Astrocyte (in vitro differentiated cells and primary cell): Measurements from ENCODE around the gene ZMYND8. TPM values are rescaled to one million over a fixed set of nuclear protein-coding genes. Genes with fewer than 3 reads are reported as not detected.

Experiments used
- DNase-seq: peaks from one replicate; pipeline ENCODE4 v3.0.0-alpha.2; 2010; ENCODE audit warnings: low read depth
- FAIRE-seq: peaks from 2 replicates; lab custom pipeline; 2011; peaks lifted over from hg19 to GRCh38; lab: Jason Lieb, UNC
- H2AFZ ChIP-seq: 2 replicates; pipeline ENCODE4 v1.6.0; 2012; ENCODE audit warnings: low read depth, low read length, inconsistent platforms
- H3K27ac ChIP-seq: 2 replicates; pipeline ENCODE4 v1.5.1; 2011; ENCODE audit warnings: low read depth, low read length, inconsistent platforms
- H3K27me3 ChIP-seq: 2 replicates; pipeline ENCODE4 v1.6.0; 2011; ENCODE audit warnings: low read length, inconsistent platforms; ENCODE audit not compliant: insufficient read depth
- H3K36me3 ChIP-seq: 2 replicates; pipeline ENCODE4 v1.5.1; 2011; ENCODE audit warnings: low read length, inconsistent platforms; ENCODE audit not compliant: insufficient read depth
- H3K4me1 ChIP-seq: 2 replicates; pipeline ENCODE4 v1.5.1; 2011; ENCODE audit warnings: low read length, inconsistent platforms; ENCODE audit not compliant: insufficient read depth
- H3K4me2 ChIP-seq: 2 replicates; pipeline ENCODE4 v1.6.0; 2012; ENCODE audit warnings: low read length, inconsistent platforms
- H3K4me3 ChIP-seq: 2 replicates; pipeline ENCODE4 v1.5.1; 2011; ENCODE audit warnings: low read depth, mild to moderate bottlenecking, low read length, inconsistent platforms; ENCODE audit not compliant: insufficient read depth
- H3K79me2 ChIP-seq: 2 replicates; pipeline ENCODE4 v1.6.0; 2012; ENCODE audit warnings: mild to moderate bottlenecking, low read length, inconsistent platforms; ENCODE audit not compliant: insufficient read depth
- H3K9ac ChIP-seq: 2 replicates; pipeline ENCODE4 v1.6.0; 2012; ENCODE audit warnings: mild to moderate bottlenecking, low read length, inconsistent platforms
- H3K9me3 ChIP-seq: 2 replicates; pipeline ENCODE4 v1.5.1; 2012; ENCODE audit warnings: low read depth, mild to moderate bottlenecking, low read length, inconsistent platforms; ENCODE audit not compliant: insufficient read depth
- H4K20me1 ChIP-seq: 2 replicates; pipeline ENCODE4 v1.6.0; 2012; ENCODE audit warnings: low read length, inconsistent platforms; ENCODE audit not compliant: insufficient read depth
- H3K27ac Mint-ChIP-seq: one replicate; pipeline ENCODE4 v1.8.0; 2021; ENCODE audit warnings: mild to moderate bottlenecking, mixed read lengths; ENCODE audit not compliant: unreplicated experiment
- H3K27me3 Mint-ChIP-seq: one replicate; pipeline ENCODE4 v1.8.0; 2021; ENCODE audit warnings: low read depth, mixed read lengths; ENCODE audit not compliant: unreplicated experiment
- H3K36me3 Mint-ChIP-seq: one replicate; pipeline ENCODE4 v1.8.0; 2021; ENCODE audit warnings: low read depth, mixed read lengths; ENCODE audit not compliant: unreplicated experiment
- H3K4me1 Mint-ChIP-seq: one replicate; pipeline ENCODE4 v1.8.0; 2021; ENCODE audit warnings: low read depth, mixed read lengths; ENCODE audit not compliant: unreplicated experiment
- H3K4me3 Mint-ChIP-seq: one replicate; pipeline ENCODE4 v1.8.0; 2021; ENCODE audit warnings: mild to moderate bottlenecking, moderate library complexity, mixed read lengths; ENCODE audit not compliant: unreplicated experiment
- H3K9me3 Mint-ChIP-seq: one replicate; pipeline ENCODE4 v1.8.0; 2021; ENCODE audit warnings: mild to moderate bottlenecking, mixed read lengths; ENCODE audit not compliant: unreplicated experiment
- CTCF ChIP-seq: IDR thresholded peaks from 2 replicates; pipeline ENCODE4 v1.5.1; 2011; ENCODE audit warnings: low read depth, mild to moderate bottlenecking, inconsistent platforms, low read length, moderate library complexity; ENCODE audit not compliant: insufficient read depth
- EZH2 ChIP-seq: IDR thresholded peaks from 2 replicates; pipeline ENCODE4 v1.6.1; 2012; ENCODE audit warnings: mild to moderate bottlenecking, low read length, inconsistent platforms; ENCODE audit not compliant: insufficient read depth
- total RNA-seq: library from RNA; stranded (reverse); gene quantifications from 2 replicates; pipeline ENCODE4 v1.2.1, GENCODE V29; 2021

ZMYND8 gene
- total RNA-seq, 1 donor from 2014 or later = 45.8 TPM

- H3K4me3 Mint-ChIP-seq = no peak overlapping the region
- TF ChIP-seq EZH2 (no peak), CTCF (no peak)
- peaks cover 59% of the 10 kb centered on the region for H3K79me2 ChIP-seq
- no peaks in the 10 kb centered on the region for H3K27me3 ChIP-seq
- H3K36me3 Mint-ChIP-seq = no peaks in the 10 kb centered on the region
- H2AFZ ChIP-seq = no peak overlapping the region
- peak overlapping the region; percentile 99 for H3K27ac Mint-ChIP-seq
- DNase-seq (no peak), FAIRE-seq (no peak)
- H3K4me3 ChIP-seq = peak overlapping the region; percentile 39
- peaks cover 97% of the 10 kb centered on the region for H3K4me1 ChIP-seq
- H3K9ac ChIP-seq = peak overlapping the region; percentile 86
- H3K27ac ChIP-seq = peak overlapping the region; percentile 95
- peaks cover 80% of the 10 kb centered on the region for H3K4me1 Mint-ChIP-seq
- H3K36me3 ChIP-seq = no peaks in the 10 kb centered on the region
- no peaks in the 10 kb centered on the region for H4K20me1 ChIP-seq
- peak overlapping the region; percentile 80 for H3K4me2 ChIP-seq
- H3K27me3 Mint-ChIP-seq = no peaks in the 10 kb centered on the region
- H3K9me3 Mint-ChIP-seq = no peaks in the 10 kb centered on the region
- no peaks in the 10 kb centered on the region for H3K9me3 ChIP-seq
Measured at GRCh38 chr20:47355489-47356219, 845 bp downstream of the ZMYND8 start.

GRCh38 chr20:47354714-47355488 is 1.6 kb downstream of the ZMYND8 start:
- Histone ChIP-seq H3K4me1 (peaks cover 97% of the 10 kb centered on the region), H2AFZ (no peak overlapping the region), H3K36me3 (no peaks in the 10 kb centered on the region), H3K9ac (peak overlapping the region; percentile 86), H4K20me1 (no peaks in the 10 kb centered on the region), H3K79me2 (peaks cover 64% of the 10 kb centered on the region), H3K4me2 (peak overlapping the region; percentile 80), H3K9me3 (no peaks in the 10 kb centered on the region), H3K27ac (peak overlapping the region; percentile 95), H3K27me3 (no peaks in the 10 kb centered on the region), H3K4me3 (peak overlapping the region; percentile 39)
- H3K4me3 Mint-ChIP-seq = no peak overlapping the region
- H3K27ac Mint-ChIP-seq = peak overlapping the region; percentile 82
- H3K36me3 Mint-ChIP-seq = no peaks in the 10 kb centered on the region
- no peaks in the 10 kb centered on the region for H3K9me3 Mint-ChIP-seq
- TF ChIP-seq CTCF = no peak
- no peak for TF ChIP-seq EZH2
- DNase-seq (no peak), FAIRE-seq (no peak)
- H3K4me1 Mint-ChIP-seq = peaks cover 72% of the 10 kb centered on the region
- H3K27me3 Mint-ChIP-seq = no peaks in the 10 kb centered on the region

GRCh38 chr20:47354464-47354713 is 2.1 kb downstream of the ZMYND8 start:
- H3K27ac Mint-ChIP-seq = peak overlapping the region; percentile 82
- DNase-seq (no peak), FAIRE-seq (no peak)
- Histone ChIP-seq H2AFZ (no peak overlapping the region), H4K20me1 (no peaks in the 10 kb centered on the region), H3K4me1 (peaks cover 97% of the 10 kb centered on the region), H3K27ac (peak overlapping the region; percentile 95), H3K9ac (peak overlapping the region; percentile 86), H3K4me3 (peak overlapping the region; percentile 39), H3K9me3 (no peaks in the 10 kb centered on the region), H3K79me2 (peaks cover 64% of the 10 kb centered on the region), H3K4me2 (peak overlapping the region; percentile 80), H3K36me3 (no peaks in the 10 kb centered on the region), H3K27me3 (no peaks in the 10 kb centered on the region)
- no peaks in the 10 kb centered on the region for H3K27me3 Mint-ChIP-seq
- H3K9me3 Mint-ChIP-seq = no peaks in the 10 kb centered on the region
- H3K4me1 Mint-ChIP-seq = peaks cover 67% of the 10 kb centered on the region
- TF ChIP-seq EZH2 (no peak), CTCF (no peak)
- no peak overlapping the region for H3K4me3 Mint-ChIP-seq
- H3K36me3 Mint-ChIP-seq = no peaks in the 10 kb centered on the region
